ENCODE measurements around the gene RNF126. TPM values are rescaled to one million over a fixed set of nuclear protein-coding genes. Genes with fewer than 3 reads are reported as not detected.

Gene RNF126
- total RNA-seq, 4 donors from 2014 or later = 40.1 to 87.7 (median 47.7) TPM

DNA sequence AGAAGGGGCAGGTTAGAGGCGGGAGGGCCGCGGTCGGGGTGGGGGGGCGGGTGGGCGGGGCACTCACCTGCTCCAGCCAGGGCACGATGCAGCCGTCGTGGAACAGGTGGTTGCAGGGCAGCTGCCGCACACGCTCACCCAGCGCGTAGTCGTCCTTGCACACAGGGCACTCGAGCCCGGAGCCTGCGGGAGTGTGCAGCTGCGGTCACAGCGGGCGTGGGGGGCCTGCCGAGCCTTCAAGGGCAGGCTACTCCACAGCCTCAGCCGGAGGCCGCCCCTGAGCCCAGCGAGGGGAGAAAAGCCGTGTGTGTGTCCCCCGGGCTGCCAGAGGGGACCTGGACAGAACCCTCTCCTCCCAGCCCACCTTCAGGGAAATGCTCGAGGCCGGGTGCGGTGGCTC, 14.7 kb downstream of the RNF126 start:
- DNase-seq (ENCODE audit: low spot score) (no peak), ATAC-seq (ENCODE audit: low FRiP score) (no peak)
- TF ChIP-seq CTCF (IDR thresholded peaks at IDR 0.05) = no peak

- no peak for TF ChIP-seq CTCF (IDR thresholded peaks at IDR 0.05)
- ATAC-seq (ENCODE audit: low FRiP score) = no peak
Observed at GRCh38 chr19:647566-648284, 15.3 kb downstream of the RNF126 start.

GRCh38 chr19:646779-647565, 16.0 kb downstream of the RNF126 start:
- ATAC-seq (ENCODE audit: low FRiP score) (no peak), DNase-seq (ENCODE audit: low spot score) (no peak)
- TF ChIP-seq CTCF (IDR thresholded peaks at IDR 0.05) = no peak

More at GRCh38 chr19:647566-648284, 15.3 kb downstream of the RNF126 start:
- no peak for DNase-seq (ENCODE audit: low spot score)

GRCh38 chr19:645912-646778, 16.9 kb downstream of the RNF126 start:
- TF ChIP-seq CTCF (IDR thresholded peaks at IDR 0.05) = no peak
- ATAC-seq (ENCODE audit: low FRiP score) (no peak), DNase-seq (ENCODE audit: low spot score) (no peak)

- no peak for ATAC-seq (ENCODE audit: low FRiP score)
- no peak for DNase-seq (ENCODE audit: low spot score)
- no peak for TF ChIP-seq CTCF (IDR thresholded peaks at IDR 0.05)
Observed at GRCh38 chr19:644789-645188, 18.2 kb downstream of the RNF126 start.

DNA sequence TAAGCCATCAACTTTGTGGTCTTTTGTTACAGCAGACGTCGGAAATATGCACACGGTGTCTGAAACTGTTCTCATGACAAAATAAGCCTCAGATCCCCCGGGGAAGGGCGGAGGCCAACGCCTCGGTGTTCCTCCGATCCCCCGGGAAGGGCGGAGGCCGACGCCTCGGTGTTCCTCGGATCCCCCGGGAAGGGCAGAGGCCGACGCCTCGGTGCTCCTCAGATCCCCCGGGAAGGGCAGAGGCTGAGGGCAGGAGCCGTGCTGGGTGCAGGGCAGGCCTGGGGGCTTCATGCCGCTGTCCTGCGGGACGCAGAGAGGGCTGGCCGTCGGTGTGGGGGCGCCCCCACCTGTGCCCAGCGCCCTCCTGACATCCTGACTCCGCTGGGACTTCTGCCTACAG, 18.7 kb downstream of the RNF126 start:
- no peak for DNase-seq (ENCODE audit: low spot score)
- TF ChIP-seq CTCF (IDR thresholded peaks at IDR 0.05) = no peak
- no peak for ATAC-seq (ENCODE audit: low FRiP score)
